Aorta (tissue), 5 donors: ENCODE data around the gene ATG9B. TPM values are rescaled to one million over a fixed set of nuclear protein-coding genes. Genes with fewer than 3 reads are reported as not detected.

Experiments
- ATAC-seq: fragments of 200-7000 bp; cut with Tn5 transposase; one replicate; pipeline ENCODE4 v1.9.1; 2022; ENCODE audit warnings: moderate library complexity; ENCODE audit not compliant: low FRiP score
- DNase-seq, 2 donors: peaks; one replicate each; pipeline ENCODE4 v3.0.0-alpha.2; 2020
- H3K27ac ChIP-seq, 2 donors: one replicate each; pipeline ENCODE4 v1.5.1; 2013; ENCODE audit warnings: low read length in 2 of 2, mild to moderate bottlenecking in 2 of 2, moderate library complexity in 2 of 2, control low read depth in 1 of 2, inconsistent platforms in 1 of 2, low read depth in 1 of 2
- H3K27me3 ChIP-seq, 2 donors: one replicate each; pipeline ENCODE4 v1.6.1; 2013; ENCODE audit warnings: control low read depth in 1 of 2, low read length in 1 of 2, mild to moderate bottlenecking in 1 of 2, moderate library complexity in 1 of 2; ENCODE audit not compliant: insufficient read depth in 2 of 2, control insufficient read depth in 1 of 2
- H3K36me3 ChIP-seq, 2 donors: one replicate each; pipeline ENCODE4 v1.6.1; 2013; ENCODE audit warnings: control low read depth in 1 of 2, low read length in 1 of 2, mild to moderate bottlenecking in 1 of 2; ENCODE audit not compliant: insufficient read depth in 2 of 2, control insufficient read depth in 1 of 2
- H3K4me1 ChIP-seq, 2 donors: one replicate each; pipeline ENCODE4 v1.6.1; 2013; ENCODE audit warnings: low read length in 2 of 2, control low read depth in 1 of 2, mild to moderate bottlenecking in 1 of 2, moderate library complexity in 1 of 2; ENCODE audit not compliant: insufficient read depth in 2 of 2, control insufficient read depth in 1 of 2
- H3K4me3 ChIP-seq, 2 donors: one replicate each; pipeline ENCODE4 v1.5.1; 2013; ENCODE audit warnings: low read length in 2 of 2, control low read depth in 1 of 2, mild to moderate bottlenecking in 1 of 2
- H3K9me3 ChIP-seq: one replicate; pipeline ENCODE4 v1.6.1; 2013; ENCODE audit warnings: mild to moderate bottlenecking, low read length; ENCODE audit not compliant: control insufficient read depth
- whole genome bisulfite sequencing, 2 donors: extraction: QIAGEN DNeasy Blood & Tissue Kit; methylation state at CpG; one replicate each; pipeline ENCODE4 v1.1.7; 2013; 5-methylcytosine and 5-hydroxymethylcytosine counted together
- intact Hi-C, 2 donors: fragments of 100-400 bp; cut with DNase I; formaldehyde crosslinking; loops; one replicate each; pipeline versions ENCODE4 v1.14.2 to v1.15.0; 2022
- polyA plus RNA-seq, 2 donors: library from polyadenylated mRNA; stranded (reverse); fragments of 200-250 nt; gene quantifications; one replicate each; pipeline ENCODE4 v1.2.3, GENCODE V29; 2013
- total RNA-seq, 2 donors: library from RNA; stranded (reverse); fragmentation: NEBNext Ultra II Directional; extraction: Animal tissue kit (Norgen Biotek cat#: 25700); gene quantifications; one replicate each; pipeline ENCODE4 v1.2.1, GENCODE V29; 2021
- donor health status: healthy with polysubstance abuse.
- donor health status: Bipolar disorder and iron deficiency.
- donor health status: DM: no; HTN: no; CAD: no.
- donor health status: DM: no; HTN: no; CAD: no.
- donor health status: DM: yes; HTN: yes; CAD: no.

Gene ATG9B
- total and polyA plus RNA-seq, 4 donors = 0.12 TPM; not detected in 3

GRCh38 chr7:151064993-151065392 lies 40.7 kb upstream of the ATG9B start:
- no peak for ATAC-seq
- intact Hi-C loops = no loop called here
- no peaks in the 10 kb centered on the region for H3K27me3 ChIP-seq
- H3K4me1 ChIP-seq = no peaks in the 10 kb centered on the region
- peaks cover 2 to 8% of the 10 kb centered on the region in 2 donors for H3K36me3 ChIP-seq
- DNase-seq = no peak
- no peak overlapping the region for H3K4me3 ChIP-seq
- WGBS, 2 donors = 86 to 88% methylated on average over 6 of the region's 6 CpGs
- H3K9me3 ChIP-seq = no peaks in the 10 kb centered on the region
- H3K27ac ChIP-seq = no peak overlapping the region

DNA sequence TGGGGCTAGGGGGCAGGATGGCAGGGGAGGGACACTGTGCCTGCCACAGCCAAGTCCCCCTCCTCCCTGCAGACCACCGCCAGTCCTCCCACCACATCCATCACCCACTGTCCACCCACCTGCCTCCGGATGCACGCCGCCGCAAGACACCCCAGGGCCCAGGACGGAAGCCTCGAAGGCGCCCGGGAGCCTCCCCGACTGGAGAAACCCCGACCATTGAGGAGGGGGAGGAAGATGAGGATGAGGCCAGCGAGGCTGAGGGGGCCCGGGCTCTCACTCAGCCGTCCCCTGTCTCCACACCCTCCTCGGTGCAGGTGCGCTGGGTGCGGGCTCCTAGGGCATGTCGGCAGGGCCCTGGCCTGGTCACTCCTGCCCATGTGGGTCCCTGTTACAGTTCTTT lies 40.2 kb upstream of the ATG9B start:
- no peak overlapping the region for H3K27ac ChIP-seq
- WGBS, 2 donors = 92 to 93% methylated on average over 17 to 18 of the region's 18 CpGs
- H3K9me3 ChIP-seq = no peaks in the 10 kb centered on the region
- H3K4me1 ChIP-seq = no peaks in the 10 kb centered on the region
- peaks cover 2 to 8% of the 10 kb centered on the region in 2 donors for H3K36me3 ChIP-seq
- intact Hi-C loops = no loop called here
- DNase-seq = no peak
- H3K27me3 ChIP-seq = no peaks in the 10 kb centered on the region
- no peak for ATAC-seq
- H3K4me3 ChIP-seq = no peak overlapping the region

- 7 to 22% methylated on average over 11 of the region's 11 CpGs for WGBS, 2 donors
- peaks cover 2 to 8% of the 10 kb centered on the region in 2 donors for H3K36me3 ChIP-seq
- H3K27ac ChIP-seq = no peak overlapping the region
- DNase-seq (no peak), ATAC-seq (no peak)
- intact Hi-C loops = no loop called here
- no peaks in the 10 kb centered on the region for H3K9me3 ChIP-seq
- no peak overlapping the region for H3K4me3 ChIP-seq
- H3K27me3 ChIP-seq = no peaks in the 10 kb centered on the region
- no peaks in the 10 kb centered on the region for H3K4me1 ChIP-seq
These were observed 38.9 kb upstream of the ATG9B start for GRCh38 chr7:151063212-151063561.

GRCh38 chr7:151062399-151063211 lies 38.3 kb upstream of the ATG9B start:
- Histone ChIP-seq H3K9me3 (no peaks in the 10 kb centered on the region), H3K4me1 (no peaks in the 10 kb centered on the region), H3K36me3 (peaks cover 2 to 4% of the 10 kb centered on the region in 2 donors), H3K27ac (peak overlapping the region in 1 of 2 donors; percentile 23), H3K4me3 (no peak overlapping the region), H3K27me3 (no peaks in the 10 kb centered on the region)
- intact Hi-C loops = no loop called here
- peak in 1 of 2 donors; percentile 89 for DNase-seq
- ATAC-seq = no peak
- WGBS, 2 donors = 21 to 24% methylated on average over 38 to 43 of the region's 43 CpGs

GRCh38 chr7:151062111-151062398 lies 37.8 kb upstream of the ATG9B start:
- Histone ChIP-seq H3K4me1 (no peaks in the 10 kb centered on the region), H3K27me3 (no peaks in the 10 kb centered on the region), H3K27ac (no peak overlapping the region), H3K9me3 (no peaks in the 10 kb centered on the region), H3K4me3 (no peak overlapping the region), H3K36me3 (no peaks in the 10 kb centered on the region)
- no peak for ATAC-seq
- DNase-seq = no peak
- 51 to 62% methylated on average over 10 to 11 of the region's 11 CpGs for WGBS, 2 donors
- intact Hi-C loops = no loop called here

DNA sequence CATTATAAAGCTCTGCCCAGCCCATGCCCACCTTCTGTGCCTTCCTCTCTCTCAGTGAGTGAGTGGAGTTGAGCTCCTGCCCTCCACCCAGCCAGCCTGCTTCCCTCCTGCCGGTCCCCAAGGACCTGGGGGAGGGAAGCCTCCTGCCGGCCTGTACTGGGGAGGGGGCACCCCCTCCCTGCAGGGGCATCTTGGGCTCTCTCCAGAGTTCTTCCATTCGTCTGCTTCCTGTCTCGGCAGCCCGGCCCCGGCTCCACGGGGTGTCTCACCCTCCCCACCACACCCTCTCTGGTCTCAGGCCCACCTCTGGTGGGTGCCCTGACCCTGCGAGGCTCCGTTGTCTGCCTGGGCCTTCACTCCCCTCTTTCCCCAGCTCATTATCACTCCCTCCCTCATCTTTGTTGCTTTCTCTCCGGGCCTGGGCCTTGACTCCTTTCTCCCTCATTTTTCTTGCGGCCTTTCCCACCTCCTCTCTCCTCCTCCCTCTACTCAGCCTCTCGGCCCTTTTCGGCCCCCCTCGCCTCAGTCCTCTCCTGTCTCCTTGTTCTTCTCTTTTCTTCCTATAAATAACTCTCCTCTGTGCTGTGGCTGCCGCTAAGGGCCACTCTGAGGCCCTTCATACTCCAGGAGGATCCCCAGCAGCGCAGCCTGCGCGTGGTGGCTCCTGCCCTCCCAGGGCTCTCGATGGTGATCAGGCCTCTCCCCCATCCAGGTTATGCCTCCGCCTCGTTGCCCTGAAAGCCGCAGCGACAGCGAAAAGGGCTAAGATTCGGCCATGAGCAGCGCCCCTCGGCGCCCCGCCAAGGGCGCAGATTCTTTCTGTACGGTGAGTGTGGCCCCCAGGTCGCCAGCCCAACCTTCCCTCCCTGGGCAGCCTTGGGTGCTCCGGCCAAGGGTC lies 37.2 kb upstream of the ATG9B start:
- Histone ChIP-seq H3K27ac (no peak overlapping the region), H3K4me1 (no peaks in the 10 kb centered on the region)
- no peak for DNase-seq

GRCh38 chr7:151060416-151061212 lies 36.3 kb upstream of the ATG9B start:
- no peaks in the 10 kb centered on the region for H3K27me3 ChIP-seq
- DNase-seq = peak in 1 of 2 donors; percentile 85
- intact Hi-C loops = loop anchor here in 1 of 2 donors (1.0 kb wide), 1 partner anchor 20 kb away; the partner anchor contains the start of gene FASTK
- 3% methylated on average over 21 of the region's 21 CpGs for WGBS, 2 donors
- ATAC-seq = no peak
- no peaks in the 10 kb centered on the region for H3K36me3 ChIP-seq
- H3K9me3 ChIP-seq = no peaks in the 10 kb centered on the region
- no peak overlapping the region for H3K27ac ChIP-seq
- peak overlapping the region; percentile 57 to 75 for H3K4me3 ChIP-seq
- no peaks in the 10 kb centered on the region for H3K4me1 ChIP-seq

More for the DNA sequence above, 37.2 kb upstream of the ATG9B start:
- WGBS, 2 donors = 44 to 49% methylated on average over 33 of the region's 33 CpGs
- no peak for ATAC-seq
- intact Hi-C loops = loop anchor here in 1 of 2 donors (1.0 kb wide), 1 partner anchor 19 kb away; the partner anchor contains the start of gene FASTK
- Histone ChIP-seq H3K27me3 (no peaks in the 10 kb centered on the region), H3K9me3 (no peaks in the 10 kb centered on the region), H3K4me3 (no peak overlapping the region), H3K36me3 (no peaks in the 10 kb centered on the region)

DNA sequence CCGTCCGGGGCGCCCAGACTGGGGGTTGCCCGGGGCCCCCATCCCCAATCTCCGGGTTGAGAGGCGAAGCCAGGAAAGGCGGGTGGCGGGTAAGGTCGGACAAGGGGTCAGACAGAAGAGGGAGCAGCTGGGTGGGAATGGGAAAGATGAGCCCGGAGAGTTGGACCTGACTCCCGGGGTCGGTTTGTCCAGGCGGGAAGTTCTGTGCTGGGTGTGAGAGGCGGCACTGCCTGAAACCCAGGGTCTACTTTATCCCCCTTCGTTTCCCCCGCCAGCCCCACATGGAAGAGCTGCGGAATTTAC lies 35.8 kb upstream of the ATG9B start:
- Histone ChIP-seq H3K4me3 (peak overlapping the region; percentile 57 to 75), H3K27me3 (no peaks in the 10 kb centered on the region), H3K9me3 (no peaks in the 10 kb centered on the region), H3K36me3 (no peaks in the 10 kb centered on the region), H3K4me1 (no peaks in the 10 kb centered on the region), H3K27ac (no peak overlapping the region)
- ATAC-seq (no peak), DNase-seq (no peak)
- intact Hi-C loops = no loop called here
- WGBS, 2 donors = 0 to 1% methylated on average over 16 to 17 of the region's 17 CpGs
